K562 (cell line): Measurements from ENCODE around the gene FAM32A. TPM values are rescaled to one million over a fixed set of nuclear protein-coding genes. Genes with fewer than 3 reads are reported as not detected.

Experiments
- CHD1 ChIP-seq: fragments of 200-600 bp; sonication (generic); IDR thresholded peaks from one replicate; pipeline ENCODE4 v1.6.1; 2012; ENCODE audit warnings: mild to moderate bottlenecking, moderate library complexity, low read length, inconsistent platforms
- CREB1 ChIP-seq, 2 experiments: sonication (generic) in 1 of 2; formaldehyde crosslinking in 1 of 2; IDR thresholded peaks; 2 replicates each; pipeline versions ENCODE4 v1.6.1 to v1.8.0; 2012 to 2022; ENCODE audit warnings: inconsistent platforms in 1 of 2, mild to moderate bottlenecking in 1 of 2, missing genetic modification reagents in 1 of 2, moderate library complexity in 1 of 2
- DMBX1 ChIP-seq: fragments of 250-450 bp; sonication (Bioruptor Pico); IDR thresholded peaks from 2 replicates; pipeline ENCODE4 v1.8.0; 2022; ENCODE audit warnings: inconsistent platforms, mild to moderate bottlenecking, moderate library complexity, borderline replicate concordance
- E2F3 ChIP-seq: fragments of 250-450 bp; sonication (Bioruptor Pico); IDR thresholded peaks from 2 replicates; pipeline ENCODE4 v1.4.0; 2020; ENCODE audit warnings: mild to moderate bottlenecking
- EHMT2 ChIP-seq: fragments of 450-650 bp; IDR thresholded peaks from 2 replicates; pipeline ENCODE4 v1.6.1; 2018; ENCODE audit warnings: antibody characterized with exemption
- HMG20A ChIP-seq: fragments of 450-650 bp; formaldehyde crosslinking; conservative IDR thresholded peaks from 2 replicates; pipeline ENCODE4 v1.4.0; 2020; ENCODE audit warnings: mild to moderate bottlenecking, mixed read lengths
- NEUROD1 ChIP-seq: fragments of 150-350 bp; IDR thresholded peaks from 2 replicates; pipeline ENCODE4 v1.6.1; 2014; ENCODE audit warnings: borderline replicate concordance, low read length, low read depth; ENCODE audit not compliant: partially characterized antibody
- POU5F1 ChIP-seq: fragments of 150-350 bp; IDR thresholded peaks from 2 replicates; pipeline ENCODE4 v1.6.1; 2014; ENCODE audit warnings: borderline replicate concordance, low read length, low read depth, mild to moderate bottlenecking; ENCODE audit not compliant: partially characterized antibody
- PTTG1 ChIP-seq: fragments of 450-650 bp; IDR thresholded peaks from 2 replicates; pipeline ENCODE4 v1.6.1; 2016; ENCODE audit warnings: low read depth, mild to moderate bottlenecking, missing genetic modification characterization, missing compliant biosample characterization
- SPI1 ChIP-seq: IDR thresholded peaks from 2 replicates; pipeline ENCODE4 v1.6.1; 2011; ENCODE audit warnings: low read depth, low read length, control low read depth, borderline replicate concordance
- THRAP3 ChIP-seq: fragments of 450-650 bp; IDR thresholded peaks from 2 replicates; pipeline ENCODE4 v1.6.1; 2016; ENCODE audit warnings: mild to moderate bottlenecking, inconsistent platforms, borderline replicate concordance
- polyA plus RNA-seq, 8 experiments: library from polyadenylated mRNA; depleted of rRNA in 4 of 8; stranded (reverse) in 5 of 8; unstranded in 3 of 8; fragments of >200 nt; fragmentation: Nextera tagmentation in 2 of 8; fragmentation: Illumina TruSeq in 1 of 8; extraction: Ambion mirVana in 2 of 8; extraction: Trizol in 1 of 8; gene quantifications; 2 replicates each; pipeline versions ENCODE4 v1.2.1 to v1.2.3, GENCODE V29; 2011 to 2014; ENCODE audit warnings: inconsistent platforms in 1 of 8, missing spikeins in 1 of 8
- total RNA-seq, 7 experiments: library from RNA; depleted of rRNA in 6 of 7; stranded (reverse); fragments of >200 nt in 6 of 7; fragmentation: Illumina TruSeq in 2 of 7; extraction: Trizol in 2 of 7; gene quantifications; 2 replicates each; pipeline versions ENCODE4 v1.2.1 to v1.2.3, GENCODE V29; 2011 to 2021; ENCODE audit warnings: low replicate concordance in 1 of 7
- TF ChIP-seq, protein P1 (sequence below): fragments of 150-350 bp; IDR thresholded peaks from 2 replicates; pipeline ENCODE4 v1.6.1; 2014; ENCODE audit warnings: low read depth, mild to moderate bottlenecking, low read length, borderline replicate concordance
- TF ChIP-seq, protein P2 (sequence below), 2 experiments: fragments of 450-650 bp in 1 of 2; sonication (generic) in 1 of 2; formaldehyde crosslinking; conservative IDR thresholded peaks; 2 replicates each; pipeline versions ENCODE4 v1.4.0 to v1.8.1; 2020 to 2022; ENCODE audit warnings: mild to moderate bottlenecking in 1 of 2, missing genetic modification reagents in 1 of 2
- TF ChIP-seq, protein P3 (sequence below): sonication (generic); formaldehyde crosslinking; IDR thresholded peaks from 2 replicates; pipeline ENCODE4 v1.8.1; 2023; ENCODE audit warnings: mild to moderate bottlenecking, missing genetic modification reagents
- TF ChIP-seq, protein P4 (sequence below): IDR thresholded peaks from 3 replicates; pipeline ENCODE4 v1.6.1; 2011; ENCODE audit warnings: borderline replicate concordance, mild to moderate bottlenecking, moderate library complexity; ENCODE audit not compliant: insufficient read length; ENCODE audit errors: extremely low read depth

FAM32A gene
- total and polyA plus RNA-seq, 9 of the 15 experiments (the other 6 are each of a cell fraction or from before 2014, with no cell fraction given): 30.7 to 96.7 (median 73.7) TPM

DNA sequence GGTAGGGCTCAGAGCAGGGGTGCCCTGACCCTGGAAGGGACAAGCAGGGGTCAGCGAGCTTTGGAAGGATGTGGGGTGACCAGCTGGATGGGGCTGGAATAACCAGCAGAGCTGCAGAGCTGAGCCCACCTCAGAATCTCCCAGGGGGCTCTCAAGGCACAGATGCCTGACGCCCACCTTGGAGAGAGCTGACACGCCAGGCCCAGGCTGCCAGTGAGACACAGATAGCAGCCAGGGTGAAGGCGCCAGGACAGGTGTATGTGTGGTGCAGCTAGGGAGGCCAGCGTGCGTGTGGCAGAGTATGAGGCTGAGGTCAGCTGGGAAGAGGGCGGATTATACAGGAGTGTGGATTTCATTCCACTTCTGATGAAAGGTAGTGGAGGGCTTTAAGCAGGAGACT, 21.4 kb downstream of the FAM32A start (continued):
- TF ChIP-seq, protein P1, sequence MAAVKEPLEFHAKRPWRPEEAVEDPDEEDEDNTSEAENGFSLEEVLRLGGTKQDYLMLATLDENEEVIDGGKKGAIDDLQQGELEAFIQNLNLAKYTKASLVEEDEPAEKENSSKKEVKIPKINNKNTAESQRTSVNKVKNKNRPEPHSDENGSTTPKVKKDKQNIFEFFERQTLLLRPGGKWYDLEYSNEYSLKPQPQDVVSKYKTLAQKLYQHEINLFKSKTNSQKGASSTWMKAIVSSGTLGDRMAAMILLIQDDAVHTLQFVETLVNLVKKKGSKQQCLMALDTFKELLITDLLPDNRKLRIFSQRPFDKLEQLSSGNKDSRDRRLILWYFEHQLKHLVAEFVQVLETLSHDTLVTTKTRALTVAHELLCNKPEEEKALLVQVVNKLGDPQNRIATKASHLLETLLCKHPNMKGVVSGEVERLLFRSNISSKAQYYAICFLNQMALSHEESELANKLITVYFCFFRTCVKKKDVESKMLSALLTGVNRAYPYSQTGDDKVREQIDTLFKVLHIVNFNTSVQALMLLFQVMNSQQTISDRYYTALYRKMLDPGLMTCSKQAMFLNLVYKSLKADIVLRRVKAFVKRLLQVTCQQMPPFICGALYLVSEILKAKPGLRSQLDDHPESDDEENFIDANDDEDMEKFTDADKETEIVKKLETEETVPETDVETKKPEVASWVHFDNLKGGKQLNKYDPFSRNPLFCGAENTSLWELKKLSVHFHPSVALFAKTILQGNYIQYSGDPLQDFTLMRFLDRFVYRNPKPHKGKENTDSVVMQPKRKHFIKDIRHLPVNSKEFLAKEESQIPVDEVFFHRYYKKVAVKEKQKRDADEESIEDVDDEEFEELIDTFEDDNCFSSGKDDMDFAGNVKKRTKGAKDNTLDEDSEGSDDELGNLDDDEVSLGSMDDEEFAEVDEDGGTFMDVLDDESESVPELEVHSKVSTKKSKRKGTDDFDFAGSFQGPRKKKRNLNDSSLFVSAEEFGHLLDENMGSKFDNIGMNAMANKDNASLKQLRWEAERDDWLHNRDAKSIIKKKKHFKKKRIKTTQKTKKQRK: no peak
- TF ChIP-seq POU5F1: no peak
- TF ChIP-seq HMG20A: no peak
- TF ChIP-seq, protein P2, sequence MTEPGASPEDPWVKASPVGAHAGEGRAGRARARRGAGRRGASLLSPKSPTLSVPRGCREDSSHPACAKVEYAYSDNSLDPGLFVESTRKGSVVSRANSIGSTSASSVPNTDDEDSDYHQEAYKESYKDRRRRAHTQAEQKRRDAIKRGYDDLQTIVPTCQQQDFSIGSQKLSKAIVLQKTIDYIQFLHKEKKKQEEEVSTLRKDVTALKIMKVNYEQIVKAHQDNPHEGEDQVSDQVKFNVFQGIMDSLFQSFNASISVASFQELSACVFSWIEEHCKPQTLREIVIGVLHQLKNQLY (CRISPR knock-in tag; conservative IDR thresholded peaks at IDR 0.05): no peak
- no peak for TF ChIP-seq EHMT2
- TF ChIP-seq NEUROD1: no peak
- no peak for TF ChIP-seq CHD1
- no peak for TF ChIP-seq THRAP3
- TF ChIP-seq E2F3 (CRISPR knock-in tag): no peak
- TF ChIP-seq DMBX1 (CRISPR knock-in tag): no peak
- TF ChIP-seq, protein P3, sequence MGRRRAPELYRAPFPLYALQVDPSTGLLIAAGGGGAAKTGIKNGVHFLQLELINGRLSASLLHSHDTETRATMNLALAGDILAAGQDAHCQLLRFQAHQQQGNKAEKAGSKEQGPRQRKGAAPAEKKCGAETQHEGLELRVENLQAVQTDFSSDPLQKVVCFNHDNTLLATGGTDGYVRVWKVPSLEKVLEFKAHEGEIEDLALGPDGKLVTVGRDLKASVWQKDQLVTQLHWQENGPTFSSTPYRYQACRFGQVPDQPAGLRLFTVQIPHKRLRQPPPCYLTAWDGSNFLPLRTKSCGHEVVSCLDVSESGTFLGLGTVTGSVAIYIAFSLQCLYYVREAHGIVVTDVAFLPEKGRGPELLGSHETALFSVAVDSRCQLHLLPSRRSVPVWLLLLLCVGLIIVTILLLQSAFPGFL: no peak
- no peak for TF ChIP-seq SPI1
- TF ChIP-seq, protein P4, sequence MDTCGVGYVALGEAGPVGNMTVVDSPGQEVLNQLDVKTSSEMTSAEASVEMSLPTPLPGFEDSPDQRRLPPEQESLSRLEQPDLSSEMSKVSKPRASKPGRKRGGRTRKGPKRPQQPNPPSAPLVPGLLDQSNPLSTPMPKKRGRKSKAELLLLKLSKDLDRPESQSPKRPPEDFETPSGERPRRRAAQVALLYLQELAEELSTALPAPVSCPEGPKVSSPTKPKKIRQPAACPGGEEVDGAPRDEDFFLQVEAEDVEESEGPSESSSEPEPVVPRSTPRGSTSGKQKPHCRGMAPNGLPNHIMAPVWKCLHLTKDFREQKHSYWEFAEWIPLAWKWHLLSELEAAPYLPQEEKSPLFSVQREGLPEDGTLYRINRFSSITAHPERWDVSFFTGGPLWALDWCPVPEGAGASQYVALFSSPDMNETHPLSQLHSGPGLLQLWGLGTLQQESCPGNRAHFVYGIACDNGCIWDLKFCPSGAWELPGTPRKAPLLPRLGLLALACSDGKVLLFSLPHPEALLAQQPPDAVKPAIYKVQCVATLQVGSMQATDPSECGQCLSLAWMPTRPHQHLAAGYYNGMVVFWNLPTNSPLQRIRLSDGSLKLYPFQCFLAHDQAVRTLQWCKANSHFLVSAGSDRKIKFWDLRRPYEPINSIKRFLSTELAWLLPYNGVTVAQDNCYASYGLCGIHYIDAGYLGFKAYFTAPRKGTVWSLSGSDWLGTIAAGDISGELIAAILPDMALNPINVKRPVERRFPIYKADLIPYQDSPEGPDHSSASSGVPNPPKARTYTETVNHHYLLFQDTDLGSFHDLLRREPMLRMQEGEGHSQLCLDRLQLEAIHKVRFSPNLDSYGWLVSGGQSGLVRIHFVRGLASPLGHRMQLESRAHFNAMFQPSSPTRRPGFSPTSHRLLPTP: no peak
- no peak for TF ChIP-seq PTTG1 (tag)
- no peak for TF ChIP-seq CREB1 (IDR thresholded peaks at IDR 0.05)
- TF ChIP-seq CREB1 (CRISPR knock-in tag; IDR thresholded peaks at IDR 0.05): no peak
